Measurements from ENCODE around the gene SLC19A3. TPM values are rescaled to one million over a fixed set of nuclear protein-coding genes. Genes with fewer than 3 reads are reported as not detected.

Gene SLC19A3
- total and polyA plus RNA-seq, 2 experiments from 2014 or later = 0.12 to 0.35 TPM

GRCh38 chr2:227654426-227654825 is 63.4 kb downstream of the SLC19A3 start:
- no peaks in the 10 kb centered on the region for H3K27me3 ChIP-seq
- H3K4me3 ChIP-seq = no peak overlapping the region
- no peaks in the 10 kb centered on the region for H3K9me3 ChIP-seq (ENCODE audit: low read depth)
- TF ChIP-seq, protein P1, sequence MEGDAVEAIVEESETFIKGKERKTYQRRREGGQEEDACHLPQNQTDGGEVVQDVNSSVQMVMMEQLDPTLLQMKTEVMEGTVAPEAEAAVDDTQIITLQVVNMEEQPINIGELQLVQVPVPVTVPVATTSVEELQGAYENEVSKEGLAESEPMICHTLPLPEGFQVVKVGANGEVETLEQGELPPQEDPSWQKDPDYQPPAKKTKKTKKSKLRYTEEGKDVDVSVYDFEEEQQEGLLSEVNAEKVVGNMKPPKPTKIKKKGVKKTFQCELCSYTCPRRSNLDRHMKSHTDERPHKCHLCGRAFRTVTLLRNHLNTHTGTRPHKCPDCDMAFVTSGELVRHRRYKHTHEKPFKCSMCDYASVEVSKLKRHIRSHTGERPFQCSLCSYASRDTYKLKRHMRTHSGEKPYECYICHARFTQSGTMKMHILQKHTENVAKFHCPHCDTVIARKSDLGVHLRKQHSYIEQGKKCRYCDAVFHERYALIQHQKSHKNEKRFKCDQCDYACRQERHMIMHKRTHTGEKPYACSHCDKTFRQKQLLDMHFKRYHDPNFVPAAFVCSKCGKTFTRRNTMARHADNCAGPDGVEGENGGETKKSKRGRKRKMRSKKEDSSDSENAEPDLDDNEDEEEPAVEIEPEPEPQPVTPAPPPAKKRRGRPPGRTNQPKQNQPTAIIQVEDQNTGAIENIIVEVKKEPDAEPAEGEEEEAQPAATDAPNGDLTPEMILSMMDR (IDR thresholded peaks at IDR 0.05; ENCODE audit: low read depth, low read length) = no peak
- no peak for DNase-seq (ENCODE audit: low read depth in 1 of 2, low spot score in 1 of 2)
- no peak overlapping the region for H3K27ac ChIP-seq
- H3K4me1 ChIP-seq (ENCODE audit: low read depth) = no peaks in the 10 kb centered on the region
- no peaks in the 10 kb centered on the region for H3K36me3 ChIP-seq

- TF ChIP-seq, protein P1 (IDR thresholded peaks at IDR 0.05; ENCODE audit: low read depth, low read length) = no peak
- Histone ChIP-seq H3K27ac (no peak overlapping the region), H3K36me3 (no peaks in the 10 kb centered on the region), H3K9me3 (ENCODE audit: low read depth) (no peaks in the 10 kb centered on the region), H3K27me3 (no peaks in the 10 kb centered on the region), H3K4me3 (no peak overlapping the region), H3K4me1 (ENCODE audit: low read depth) (no peaks in the 10 kb centered on the region)
- peak in 1 of 2 donors; percentile 74 for DNase-seq (ENCODE audit: low read depth in 1 of 2, low spot score in 1 of 2)
Observed at GRCh38 chr2:227653419-227653818, 64.4 kb downstream of the SLC19A3 start.

DNA sequence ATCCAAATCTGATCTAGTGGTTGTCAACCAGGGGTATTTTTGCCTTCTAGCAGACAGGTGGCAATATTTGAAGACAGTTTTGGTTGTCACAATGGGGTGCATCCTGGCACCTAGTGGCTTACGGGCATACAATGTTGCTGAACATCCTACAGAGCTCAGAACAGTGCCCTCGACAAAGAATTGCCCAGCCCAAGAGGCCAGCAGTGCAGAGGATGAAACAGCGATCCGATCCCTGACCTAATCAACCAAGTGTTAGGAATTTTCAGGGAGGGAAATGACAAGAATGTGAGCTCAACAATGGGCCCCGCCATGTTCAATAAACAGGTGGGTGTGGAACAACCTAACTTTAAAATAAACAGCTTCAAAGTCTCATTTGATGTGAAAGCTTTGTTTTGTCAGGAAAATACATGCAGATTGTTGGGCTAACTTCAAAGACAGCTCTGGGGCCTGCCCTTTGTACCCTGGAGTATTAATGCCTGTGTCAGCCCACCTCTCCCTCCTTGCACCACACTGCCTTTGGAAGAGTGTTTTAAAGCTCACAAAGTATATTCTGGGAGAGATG is 73.8 kb downstream of the SLC19A3 start:
- no peak for DNase-seq (ENCODE audit: low read depth in 1 of 2, low spot score in 1 of 2)
- TF ChIP-seq, protein P1 (IDR thresholded peaks at IDR 0.05; ENCODE audit: low read depth, low read length) = no peak
- H3K9me3 ChIP-seq (ENCODE audit: low read depth) = no peaks in the 10 kb centered on the region
- no peaks in the 10 kb centered on the region for H3K27me3 ChIP-seq
- H3K4me3 ChIP-seq = no peak overlapping the region
- no peaks in the 10 kb centered on the region for H3K36me3 ChIP-seq
- no peak overlapping the region for H3K27ac ChIP-seq
- no peaks in the 10 kb centered on the region for H3K4me1 ChIP-seq (ENCODE audit: low read depth)

DNA sequence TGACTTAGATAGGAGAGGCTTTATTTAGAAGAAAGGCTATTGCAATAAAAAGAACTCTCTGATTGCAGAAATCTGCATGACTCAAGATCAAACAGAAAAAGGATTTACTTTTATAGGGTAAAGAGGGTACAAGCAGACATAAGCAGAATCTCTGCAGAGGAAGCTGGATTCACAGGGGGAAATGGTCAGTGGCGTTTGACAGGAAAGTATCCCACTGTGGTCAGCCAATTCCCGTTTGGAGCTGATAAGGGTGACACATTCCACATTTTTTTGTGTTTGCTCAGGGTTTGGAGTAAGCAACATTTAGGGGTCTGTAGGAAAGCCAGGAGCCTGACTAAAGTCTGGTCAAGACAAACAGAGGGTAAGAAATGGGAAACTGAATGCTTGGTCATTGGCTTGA is 75.2 kb downstream of the SLC19A3 start:
- H3K9me3 ChIP-seq (ENCODE audit: low read depth) = no peaks in the 10 kb centered on the region
- no peaks in the 10 kb centered on the region for H3K27me3 ChIP-seq
- peak in 1 of 2 donors; percentile 91 for DNase-seq (ENCODE audit: low read depth in 1 of 2, low spot score in 1 of 2)
- no peaks in the 10 kb centered on the region for H3K36me3 ChIP-seq
- H3K27ac ChIP-seq = no peak overlapping the region
- H3K4me3 ChIP-seq = no peak overlapping the region
- TF ChIP-seq, protein P1 (IDR thresholded peaks at IDR 0.05; ENCODE audit: low read depth, low read length) = no peak
- H3K4me1 ChIP-seq (ENCODE audit: low read depth) = no peaks in the 10 kb centered on the region

DNA sequence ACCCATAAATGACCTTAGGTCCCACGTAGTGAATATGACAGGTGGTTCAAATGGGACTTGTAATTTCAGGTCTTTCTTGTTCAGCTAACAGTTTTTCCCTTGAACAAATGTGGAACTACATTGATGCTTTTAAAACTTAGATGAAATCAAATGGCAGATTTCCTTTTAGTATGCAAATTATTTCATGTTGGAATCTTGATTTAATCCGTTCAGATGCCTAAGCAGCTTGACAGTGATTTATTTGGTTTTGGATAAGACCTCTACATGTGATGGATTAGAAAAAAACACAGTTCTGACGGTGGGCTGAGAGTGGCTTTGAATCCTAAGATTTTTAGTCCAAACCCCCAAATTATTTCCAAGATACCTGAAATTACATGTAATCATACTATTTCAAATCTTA is 83.6 kb downstream of the SLC19A3 start:
- DNase-seq (ENCODE audit: low read depth in 1 of 2, low spot score in 1 of 2) = no peak
- no peaks in the 10 kb centered on the region for H3K4me1 ChIP-seq (ENCODE audit: low read depth)

More for the DNA sequence above, 83.6 kb downstream of the SLC19A3 start:
- Histone ChIP-seq H3K36me3 (no peaks in the 10 kb centered on the region), H3K4me3 (no peak overlapping the region), H3K27ac (no peak overlapping the region), H3K27me3 (no peaks in the 10 kb centered on the region), H3K9me3 (ENCODE audit: low read depth) (no peaks in the 10 kb centered on the region)
- TF ChIP-seq, protein P1 (IDR thresholded peaks at IDR 0.05; ENCODE audit: low read depth, low read length) = no peak

Other genes starting within 250 kb of the SLC19A3 start
- gene AGFG1, start 245.9 kb downstream of the SLC19A3 start, total RNA-seq = 34.0 and 35.3 TPM in 2 replicates
- 39.0 and 55.3 TPM in 2 replicates for gene AGFG1, start 245.9 kb downstream of the SLC19A3 start, polyA plus RNA-seq
- not detected in 2 replicates for gene SCYGR2, start 119.1 kb downstream of the SLC19A3 start, total RNA-seq
- not detected in 2 replicates for gene SCYGR2, start 119.1 kb downstream of the SLC19A3 start, polyA plus RNA-seq
- gene SCYGR3, start 103.2 kb downstream of the SLC19A3 start, total RNA-seq = not detected in 2 replicates
- gene SCYGR3, start 103.2 kb downstream of the SLC19A3 start, polyA plus RNA-seq = not detected in 2 replicates
- not detected in 2 replicates for gene SCYGR4, start 100.5 kb downstream of the SLC19A3 start, total RNA-seq
- not detected in 2 replicates for gene SCYGR4, start 100.5 kb downstream of the SLC19A3 start, polyA plus RNA-seq
- gene SCYGR5, start 51.2 kb downstream of the SLC19A3 start, total RNA-seq = not detected in 2 replicates
- not detected in 2 replicates for gene SCYGR5, start 51.2 kb downstream of the SLC19A3 start, polyA plus RNA-seq
- gene SCYGR6, start 6.7 kb upstream of the SLC19A3 start, total RNA-seq = not detected in 2 replicates
- not detected in 2 replicates for gene SCYGR6, start 6.7 kb upstream of the SLC19A3 start, polyA plus RNA-seq
- gene SCYGR7, start 10.3 kb upstream of the SLC19A3 start, total RNA-seq = not detected in 2 replicates
- gene SCYGR7, start 10.3 kb upstream of the SLC19A3 start, polyA plus RNA-seq = not detected in 2 replicates
- not detected in 2 replicates for gene SCYGR8, start 27.9 kb upstream of the SLC19A3 start, total RNA-seq
- gene SCYGR8, start 27.9 kb upstream of the SLC19A3 start, polyA plus RNA-seq = not detected in 2 replicates
- gene CCL20, start 95.8 kb upstream of the SLC19A3 start, total RNA-seq = not detected in 2 replicates
- 0.21 TPM in 1 of 2 replicates, not detected in the other for gene CCL20, start 95.8 kb upstream of the SLC19A3 start, polyA plus RNA-seq
- 0.46 and 0.57 TPM in 2 replicates for gene DAW1, start 153.6 kb upstream of the SLC19A3 start, total RNA-seq
- 0.59 TPM in 1 of 2 replicates, not detected in the other for gene DAW1, start 153.6 kb upstream of the SLC19A3 start, polyA plus RNA-seq

Measured in cardiac muscle cell (in vitro differentiated cells and primary cell).